ENCODE results near the gene HEBP1.

- TF ChIP-seq, protein P1, sequence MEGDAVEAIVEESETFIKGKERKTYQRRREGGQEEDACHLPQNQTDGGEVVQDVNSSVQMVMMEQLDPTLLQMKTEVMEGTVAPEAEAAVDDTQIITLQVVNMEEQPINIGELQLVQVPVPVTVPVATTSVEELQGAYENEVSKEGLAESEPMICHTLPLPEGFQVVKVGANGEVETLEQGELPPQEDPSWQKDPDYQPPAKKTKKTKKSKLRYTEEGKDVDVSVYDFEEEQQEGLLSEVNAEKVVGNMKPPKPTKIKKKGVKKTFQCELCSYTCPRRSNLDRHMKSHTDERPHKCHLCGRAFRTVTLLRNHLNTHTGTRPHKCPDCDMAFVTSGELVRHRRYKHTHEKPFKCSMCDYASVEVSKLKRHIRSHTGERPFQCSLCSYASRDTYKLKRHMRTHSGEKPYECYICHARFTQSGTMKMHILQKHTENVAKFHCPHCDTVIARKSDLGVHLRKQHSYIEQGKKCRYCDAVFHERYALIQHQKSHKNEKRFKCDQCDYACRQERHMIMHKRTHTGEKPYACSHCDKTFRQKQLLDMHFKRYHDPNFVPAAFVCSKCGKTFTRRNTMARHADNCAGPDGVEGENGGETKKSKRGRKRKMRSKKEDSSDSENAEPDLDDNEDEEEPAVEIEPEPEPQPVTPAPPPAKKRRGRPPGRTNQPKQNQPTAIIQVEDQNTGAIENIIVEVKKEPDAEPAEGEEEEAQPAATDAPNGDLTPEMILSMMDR (optimal IDR thresholded peaks at IDR 0.05 in 1 of 3, IDR thresholded peaks at IDR 0.05 in 1 of 3, conservative IDR thresholded peaks at IDR 0.05 in 1 of 3; ENCODE audit: extremely low read depth in 1 of 3, insufficient read depth in 2 of 3, low read length in 3 of 3), result no peak
- TF ChIP-seq EZH2 (IDR thresholded peaks at IDR 0.05; ENCODE audit: low read length), result no peak
These were observed 74.7 kb downstream of the HEBP1 start for GRCh38 chr12:12925388-12925787.
